22Rv1 (cell line): Measurements from ENCODE around the gene SRMS.

ENCODE experiments used
- CTCF ChIP-seq: fragments of 450-650 bp; IDR thresholded peaks from 2 replicates; pipeline ENCODE4 v1.5.1; 2017; ENCODE audit warnings: mild to moderate bottlenecking
- ZFX ChIP-seq: fragments of 450-650 bp; IDR thresholded peaks from 2 replicates; pipeline ENCODE4 v1.6.1; 2017; ENCODE audit warnings: antibody characterized with exemption, borderline replicate concordance

GRCh38 chr20:63553251-63553932 is 5.8 kb upstream of the SRMS start:
- TF ChIP-seq CTCF (no peak), ZFX (no peak)
